ENCODE measurements around the gene ZNF385D.

The ZNF385D gene

DNA sequence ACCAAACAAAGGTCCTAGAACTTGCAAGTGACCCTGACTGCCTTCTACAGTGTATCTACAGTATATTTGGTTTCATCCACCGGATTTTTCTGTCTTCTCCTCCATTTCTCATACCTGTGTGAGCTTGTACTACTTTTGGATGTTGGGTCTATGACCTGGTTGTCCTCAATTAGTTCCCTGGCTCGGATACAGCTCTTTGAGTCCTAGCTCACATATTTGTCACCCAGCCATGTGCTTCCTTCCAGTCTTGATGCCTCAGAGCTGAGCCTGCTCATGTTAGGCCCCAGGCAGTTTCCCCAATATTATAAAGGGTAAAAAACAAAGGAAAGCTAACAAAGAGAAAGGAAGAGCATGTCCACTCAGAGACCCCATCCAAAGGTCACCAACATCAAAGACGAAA lies 28.2 kb downstream of the ZNF385D start:
- no peak for DNase-seq (ENCODE audit: extremely low spot score)
- ChIA-PET POLR2A (no interaction called here), CTCF (no interaction called here)
- TF ChIP-seq FOXM1 (IDR thresholded peaks at IDR 0.05; ENCODE audit: borderline replicate concordance) (no peak), FOXK2 (IDR thresholded peaks at IDR 0.05) (no peak), ARNT (IDR thresholded peaks at IDR 0.05) (no peak), BHLHE40 (IDR thresholded peaks at IDR 0.05; ENCODE audit: borderline replicate concordance) (no peak), NFRKB (IDR thresholded peaks at IDR 0.05) (no peak), SUZ12 (IDR thresholded peaks at IDR 0.05) (no peak), L3MBTL2 (conservative IDR thresholded peaks at IDR 0.05) (no peak)

- CTCF ChIA-PET, result no interaction called here
- POLR2A ChIA-PET, result no interaction called here
- TF ChIP-seq ZNF384 (IDR thresholded peaks at IDR 0.05), result no peak
- no peak for TF ChIP-seq LEF1 (IDR thresholded peaks at IDR 0.05; ENCODE audit: borderline replicate concordance)
- TF ChIP-seq TARDBP (IDR thresholded peaks at IDR 0.05), result no peak
- no peak for TF ChIP-seq CTBP1 (IDR thresholded peaks at IDR 0.05; ENCODE audit: borderline replicate concordance)
- no peak for TF ChIP-seq FOXM1 (IDR thresholded peaks at IDR 0.05; ENCODE audit: borderline replicate concordance)
- no peak for TF ChIP-seq ARNT (IDR thresholded peaks at IDR 0.05)
- TF ChIP-seq SP1 (IDR thresholded peaks at IDR 0.05), result no peak
- TF ChIP-seq SUZ12 (IDR thresholded peaks at IDR 0.05), result no peak
- TF ChIP-seq, protein P1, sequence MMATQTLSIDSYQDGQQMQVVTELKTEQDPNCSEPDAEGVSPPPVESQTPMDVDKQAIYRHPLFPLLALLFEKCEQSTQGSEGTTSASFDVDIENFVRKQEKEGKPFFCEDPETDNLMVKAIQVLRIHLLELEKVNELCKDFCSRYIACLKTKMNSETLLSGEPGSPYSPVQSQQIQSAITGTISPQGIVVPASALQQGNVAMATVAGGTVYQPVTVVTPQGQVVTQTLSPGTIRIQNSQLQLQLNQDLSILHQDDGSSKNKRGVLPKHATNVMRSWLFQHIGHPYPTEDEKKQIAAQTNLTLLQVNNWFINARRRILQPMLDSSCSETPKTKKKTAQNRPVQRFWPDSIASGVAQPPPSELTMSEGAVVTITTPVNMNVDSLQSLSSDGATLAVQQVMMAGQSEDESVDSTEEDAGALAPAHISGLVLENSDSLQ (IDR thresholded peaks at IDR 0.05), result no peak
- TF ChIP-seq NFRKB (IDR thresholded peaks at IDR 0.05), result no peak
- no peak for TF ChIP-seq FOXA1 (IDR thresholded peaks at IDR 0.05)
- no peak for TF ChIP-seq ELF4 (IDR thresholded peaks at IDR 0.05)
- no peak for TF ChIP-seq L3MBTL2 (conservative IDR thresholded peaks at IDR 0.05)
- no peak for TF ChIP-seq HDGF (IDR thresholded peaks at IDR 0.05; ENCODE audit: borderline replicate concordance)
- no peak for DNase-seq (ENCODE audit: extremely low spot score)
Observed at GRCh38 chr3:21722301-21722700, 28.7 kb downstream of the ZNF385D start.

DNA sequence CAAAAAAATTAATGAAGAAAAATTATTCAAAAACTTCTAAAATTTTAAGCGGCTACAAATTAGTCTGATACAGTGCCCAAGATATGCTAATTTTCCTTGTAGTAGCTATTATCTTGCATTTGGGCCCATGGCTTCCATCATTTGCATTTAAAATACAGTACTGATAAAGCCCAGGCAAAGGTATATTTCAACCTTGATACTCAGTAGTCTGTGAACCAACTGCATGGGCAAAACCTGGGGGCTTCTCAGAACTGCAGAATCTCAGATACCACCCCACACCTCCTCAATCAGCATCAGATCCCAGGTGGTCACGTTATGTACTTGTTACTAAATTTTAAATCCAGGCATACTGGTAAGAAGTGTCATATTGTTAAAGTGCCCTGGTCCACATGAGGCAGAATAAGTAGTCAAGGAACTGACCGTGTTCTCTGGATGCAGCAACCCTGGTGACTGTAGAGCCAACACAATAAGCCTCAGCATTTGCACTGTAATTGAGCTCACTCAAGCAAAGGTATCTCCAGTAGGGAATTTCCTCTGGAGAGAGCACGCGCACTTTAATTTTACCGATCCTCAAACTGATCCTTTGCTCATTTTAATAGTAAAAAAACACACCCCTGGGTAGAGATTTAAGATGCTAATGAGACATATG lies 31.9 kb downstream of the ZNF385D start:
- TF ChIP-seq FOXK2 (IDR thresholded peaks at IDR 0.05) (no peak), BHLHE40 (IDR thresholded peaks at IDR 0.05; ENCODE audit: borderline replicate concordance) (no peak)
- ChIA-PET POLR2A (no interaction called here), CTCF (no interaction called here)
- DNase-seq (ENCODE audit: extremely low spot score), result no peak

GRCh38 chr3:21718161-21718765 lies 32.7 kb downstream of the ZNF385D start:
- CTCF ChIA-PET, result no interaction called here
- POLR2A ChIA-PET, result no interaction called here
- no peak for DNase-seq (ENCODE audit: extremely low spot score)
- no peak for TF ChIP-seq ZNF384 (IDR thresholded peaks at IDR 0.05)
- no peak for TF ChIP-seq ELF4 (IDR thresholded peaks at IDR 0.05)
- no peak for TF ChIP-seq NFRKB (IDR thresholded peaks at IDR 0.05)
- TF ChIP-seq TARDBP (IDR thresholded peaks at IDR 0.05), result no peak
- no peak for TF ChIP-seq BHLHE40 (IDR thresholded peaks at IDR 0.05; ENCODE audit: borderline replicate concordance)
- TF ChIP-seq FOXA1 (IDR thresholded peaks at IDR 0.05), result no peak
- TF ChIP-seq, protein P1 (IDR thresholded peaks at IDR 0.05), result no peak
- TF ChIP-seq ARNT (IDR thresholded peaks at IDR 0.05), result no peak
- no peak for TF ChIP-seq LEF1 (IDR thresholded peaks at IDR 0.05; ENCODE audit: borderline replicate concordance)
- no peak for TF ChIP-seq FOXK2 (IDR thresholded peaks at IDR 0.05)

DNA sequence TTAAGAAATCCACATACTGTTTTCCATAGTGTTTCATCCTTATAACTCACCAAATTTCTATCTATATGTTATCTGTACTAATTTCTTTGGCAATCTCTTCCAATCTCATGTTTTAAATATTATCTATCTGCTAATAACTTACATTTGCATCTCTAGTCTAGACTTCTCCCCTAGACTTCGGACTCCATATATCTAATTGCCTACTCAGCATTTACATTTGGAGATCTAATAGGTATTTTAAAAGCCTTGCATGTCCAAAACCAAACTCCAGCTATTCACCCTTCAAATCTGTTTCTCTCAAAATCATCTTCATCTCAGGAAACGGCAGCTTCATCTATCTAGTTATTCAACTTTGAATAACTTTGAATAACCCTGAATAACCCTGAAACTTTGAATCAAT lies 35.3 kb downstream of the ZNF385D start:
- DNase-seq (ENCODE audit: extremely low spot score), result no peak
- POLR2A ChIA-PET, result no interaction called here
- CTCF ChIA-PET, result no interaction called here
- TF ChIP-seq, protein P1 (IDR thresholded peaks at IDR 0.05), result no peak
- TF ChIP-seq ZNF384 (IDR thresholded peaks at IDR 0.05), result no peak
- no peak for TF ChIP-seq TARDBP (IDR thresholded peaks at IDR 0.05)
- TF ChIP-seq FOXM1 (IDR thresholded peaks at IDR 0.05; ENCODE audit: borderline replicate concordance), result no peak
- TF ChIP-seq CTBP1 (IDR thresholded peaks at IDR 0.05; ENCODE audit: borderline replicate concordance), result no peak

- DNase-seq (ENCODE audit: extremely low spot score), result no peak
- ChIA-PET POLR2A (no interaction called here), CTCF (no interaction called here)
- TF ChIP-seq CTBP1 (IDR thresholded peaks at IDR 0.05; ENCODE audit: borderline replicate concordance), result no peak
- no peak for TF ChIP-seq FOXK2 (IDR thresholded peaks at IDR 0.05)
- no peak for TF ChIP-seq SUZ12 (IDR thresholded peaks at IDR 0.05)
- no peak for TF ChIP-seq L3MBTL2 (conservative IDR thresholded peaks at IDR 0.05)
- no peak for TF ChIP-seq FOXM1 (IDR thresholded peaks at IDR 0.05; ENCODE audit: borderline replicate concordance)
- TF ChIP-seq ZNF384 (IDR thresholded peaks at IDR 0.05), result no peak
- TF ChIP-seq LEF1 (IDR thresholded peaks at IDR 0.05; ENCODE audit: borderline replicate concordance), result no peak
- no peak for TF ChIP-seq BHLHE40 (IDR thresholded peaks at IDR 0.05; ENCODE audit: borderline replicate concordance)
- TF ChIP-seq NFRKB (IDR thresholded peaks at IDR 0.05), result no peak
- TF ChIP-seq, protein P1 (IDR thresholded peaks at IDR 0.05), result no peak
- no peak for TF ChIP-seq HDGF (IDR thresholded peaks at IDR 0.05; ENCODE audit: borderline replicate concordance)
- no peak for TF ChIP-seq ELF4 (IDR thresholded peaks at IDR 0.05)
- no peak for TF ChIP-seq SP1 (IDR thresholded peaks at IDR 0.05)
- no peak for TF ChIP-seq FOXA1 (IDR thresholded peaks at IDR 0.05)
- TF ChIP-seq ARNT (IDR thresholded peaks at IDR 0.05), result no peak
- TF ChIP-seq TARDBP (IDR thresholded peaks at IDR 0.05), result no peak
Observed at GRCh38 chr3:21705769-21706168, 45.2 kb downstream of the ZNF385D start.
